Activated CD4-positive, alpha-beta T cell treated with anti-CD3 and anti-CD28 coated beads for 36 hours (primary cell): ENCODE results near the gene HOXD9. TPM values are rescaled to one million over a fixed set of nuclear protein-coding genes. Genes with fewer than 3 reads are reported as not detected.
A peak's percentile ranks its signal among the peaks of the same experiment; 100 is the strongest.

ENCODE experiments used
- ATAC-seq: fragments of 200-7000 bp; cut with Tn5 transposase; one replicate; pipeline ENCODE4 v1.10.0; 2021; ENCODE audit warnings: mild to moderate bottlenecking, moderate library complexity
- CTCF ChIA-PET: fragments of 350-600 bp; sonication (Branson Sonifier 250); formaldehyde crosslinking; loops from one replicate; lab custom pipeline; 2021; ENCODE audit warnings: antibody characterized with exemption; lab: Charles Lee
- POLR2A ChIA-PET: fragments of 350-600 bp; sonication (Branson Sonifier 250); formaldehyde crosslinking; loops from one replicate; lab custom pipeline; 2021; ENCODE audit warnings: antibody characterized with exemption, inconsistent platforms; lab: Charles Lee
- DNase-seq: peaks from one replicate; pipeline ENCODE4 v3.0.0-alpha.2; 2020
- H3K27ac Mint-ChIP-seq: one replicate; pipeline ENCODE4 v1.8.0; 2021; ENCODE audit warnings: mixed read lengths
- H3K27me3 Mint-ChIP-seq: one replicate; pipeline ENCODE4 v1.8.0; 2021; ENCODE audit warnings: mixed read lengths
- H3K36me3 Mint-ChIP-seq: one replicate; pipeline ENCODE4 v1.8.0; 2021; ENCODE audit warnings: low read depth, mixed read lengths
- H3K4me1 Mint-ChIP-seq: one replicate; pipeline ENCODE4 v1.8.0; 2021; ENCODE audit warnings: mixed read lengths
- H3K4me3 Mint-ChIP-seq: one replicate; pipeline ENCODE4 v1.8.0; 2021; ENCODE audit warnings: mild to moderate bottlenecking, moderate library complexity, mixed read lengths
- H3K9me3 Mint-ChIP-seq: one replicate; pipeline ENCODE4 v1.8.0; 2021; ENCODE audit warnings: low read depth, mixed read lengths
- intact Hi-C, 2 experiments: fragments of 100-400 bp; cut with DNase I in 1 of 2; cut with micrococcal nuclease in 1 of 2; formaldehyde crosslinking; loops; one replicate each; pipeline versions ENCODE4 v1.14.2 to v1.15.1; 2022 to 2024; cut with DNase I, micrococcal nuclease
- total RNA-seq, 2 experiments: library from RNA; stranded (reverse); gene quantifications; one replicate each; pipeline ENCODE4 v1.2.3, GENCODE V29; 2021

HOXD9 gene
- total RNA-seq, 2 experiments from 2014 or later, result not detected

GRCh38 chr2:176128172-176128981 is 5.9 kb downstream of the HOXD9 start:
- intact Hi-C loops, result loop anchor here (5.0 to 10.0 kb wide), 5 partner anchors 34 to 1794 kb away; partner anchors contain the start of gene SP9 (in 1 of the 2)
- H3K27me3 Mint-ChIP-seq, result peaks cover 74% of the 10 kb centered on the region
- H3K4me1 Mint-ChIP-seq, result peaks cover 31% of the 10 kb centered on the region
- H3K9me3 Mint-ChIP-seq, result no peaks in the 10 kb centered on the region
- ATAC-seq, result no peak
- H3K4me3 Mint-ChIP-seq, result peak overlapping the region; percentile 9
- H3K36me3 Mint-ChIP-seq, result no peaks in the 10 kb centered on the region
- DNase-seq, result peak; percentile 18
- ChIA-PET CTCF (interaction anchor here (0.6 to 4.2 kb wide), 22 partner anchors 12 to 1167 kb away, joined by 3 to 68 read pairs (median 6); no protein-coding TSS in a partner anchor), POLR2A (no interaction called here)
- H3K27ac Mint-ChIP-seq, result no peak overlapping the region

- DNase-seq (peak; percentile 52), ATAC-seq (no peak)
- intact Hi-C loops, result loop anchor here (5.0 to 10.0 kb wide), 5 partner anchors 33 to 1794 kb away; partner anchors contain the start of gene SP9 (in 1 of the 2)
- ChIA-PET POLR2A (no interaction called here), CTCF (interaction anchor here (0.6 to 4.2 kb wide), 6 partner anchors 16 to 1019 kb away, joined by 3 to 68 read pairs (median 5); no protein-coding TSS in a partner anchor)
- Mint-ChIP-seq H3K27ac (no peak within 1 kb of the TSS), H3K27me3 (peaks cover 75% of the 10 kb centered on the region), H3K4me3 (peak within 1 kb of the TSS; percentile 41), H3K36me3 (no peaks in the 10 kb centered on the region), H3K4me1 (peaks cover 27% of the 10 kb centered on the region), H3K9me3 (no peaks in the 10 kb centered on the region)
Measured at GRCh38 chr2:176128982-176129796, 6.7 kb downstream of the HOXD9 start, which contains the start of gene HOXD8. Gene HOXD8 (plus strand): TSS chr2:176129705. CDS start chr2:176130367, 662 bp downstream.

DNA sequence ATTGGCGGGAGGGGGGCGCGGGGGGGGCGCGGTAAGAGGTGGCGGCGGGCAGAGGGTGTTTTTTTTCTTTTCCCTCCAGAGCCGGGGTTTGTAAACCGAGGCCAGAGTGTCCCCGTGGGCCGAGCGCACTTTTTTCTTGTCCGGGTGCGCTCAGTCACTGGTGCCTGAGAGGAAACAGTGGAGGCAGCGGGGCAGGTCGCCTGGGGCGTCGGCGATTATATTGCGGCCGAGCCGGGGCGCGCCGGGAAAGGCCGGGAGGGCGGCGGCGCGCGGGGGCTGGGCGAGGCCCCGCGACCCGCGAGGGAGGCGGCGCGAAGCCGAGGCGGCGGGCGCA is 7.3 kb downstream of the HOXD9 start:
- Mint-ChIP-seq H3K36me3 (no peaks in the 10 kb centered on the region), H3K4me3 (peak overlapping the region; percentile 41), H3K27me3 (peaks cover 74% of the 10 kb centered on the region), H3K27ac (no peak overlapping the region), H3K9me3 (no peaks in the 10 kb centered on the region), H3K4me1 (peaks cover 27% of the 10 kb centered on the region)
- ATAC-seq (no peak), DNase-seq (no peak)
- POLR2A ChIA-PET, result no interaction called here
- intact Hi-C loops, result loop anchor here (2.0 to 10.0 kb wide), 6 partner anchors 33 to 1795 kb away; partner anchors contain the start of gene SP9 (in 1 of the 2)
- CTCF ChIA-PET, result interaction anchor here (1.3 kb wide), 1 partner anchor 15 kb away, joined by 3 read pairs; no protein-coding TSS in a partner anchor

DNA sequence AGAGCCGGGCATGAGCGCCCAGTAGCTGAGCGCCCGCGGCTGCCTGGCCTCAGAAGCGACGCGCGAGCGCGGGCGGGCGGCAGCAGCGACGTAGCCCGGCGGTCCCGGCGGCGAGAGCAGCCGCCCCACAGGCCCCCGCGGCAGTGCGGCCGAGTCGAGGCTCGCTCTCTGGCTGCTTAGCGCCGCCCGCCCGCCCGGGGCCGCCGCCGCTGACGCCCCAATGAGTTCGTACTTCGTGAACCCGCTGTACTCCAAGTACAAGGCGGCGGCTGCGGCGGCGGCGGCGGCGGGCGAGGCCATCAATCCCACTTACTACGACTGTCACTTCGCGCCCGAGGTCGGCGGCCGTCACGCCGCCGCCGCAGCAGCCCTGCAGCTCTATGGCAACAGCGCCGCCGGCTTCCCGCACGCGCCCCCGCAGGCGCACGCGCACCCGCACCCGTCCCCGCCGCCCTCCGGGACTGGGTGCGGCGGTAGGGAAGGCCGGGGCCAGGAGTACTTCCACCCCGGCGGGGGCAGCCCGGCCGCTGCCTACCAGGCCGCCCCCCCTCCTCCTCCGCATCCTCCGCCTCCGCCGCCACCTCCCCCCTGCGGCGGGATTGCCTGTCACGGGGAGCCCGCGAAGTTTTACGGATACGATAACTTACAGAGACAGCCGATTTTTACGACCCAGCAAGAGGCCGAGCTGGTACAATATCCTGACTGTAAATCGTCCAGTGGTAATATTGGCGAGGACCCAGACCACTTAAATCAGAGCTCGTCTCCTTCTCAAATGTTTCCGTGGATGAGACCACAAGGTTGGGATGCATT is 7.8 kb downstream of the HOXD9 start:
- H3K4me1 Mint-ChIP-seq, result peaks cover 27% of the 10 kb centered on the region
- DNase-seq (peak; percentile 54), ATAC-seq (peak; percentile 34)
- no peak overlapping the region for H3K27ac Mint-ChIP-seq
- no peaks in the 10 kb centered on the region for H3K9me3 Mint-ChIP-seq
- POLR2A ChIA-PET, result no interaction called here
- H3K27me3 Mint-ChIP-seq, result peaks cover 76% of the 10 kb centered on the region
- H3K4me3 Mint-ChIP-seq, result peak overlapping the region; percentile 41
- CTCF ChIA-PET, result interaction anchor here (0.9 to 3.0 kb wide), 5 partner anchors 10 to 508 kb away, joined by 3 to 14 read pairs (median 7); no protein-coding TSS in a partner anchor
- H3K36me3 Mint-ChIP-seq, result no peaks in the 10 kb centered on the region
- intact Hi-C loops, result loop anchor here in 1 of 2 experiments (2.0 kb wide), 1 partner anchor 140 kb away; no protein-coding TSS in a partner anchor

- Mint-ChIP-seq H3K36me3 (no peaks in the 10 kb centered on the region), H3K4me1 (peaks cover 36% of the 10 kb centered on the region), H3K27ac (no peak overlapping the region), H3K4me3 (peak overlapping the region; percentile 41), H3K27me3 (peaks cover 76% of the 10 kb centered on the region), H3K9me3 (no peaks in the 10 kb centered on the region)
- ChIA-PET CTCF (interaction anchor here (0.9 to 3.0 kb wide), 8 partner anchors 9 to 521 kb away, joined by 3 to 14 read pairs (median 6); no protein-coding TSS in a partner anchor), POLR2A (no interaction called here)
- no peak for DNase-seq
- intact Hi-C loops, result loop anchor here in 1 of 2 experiments (2.0 kb wide), 1 partner anchor 140 kb away; no protein-coding TSS in a partner anchor
- ATAC-seq, result no peak
Measured at GRCh38 chr2:176130957-176131847, 8.7 kb downstream of the HOXD9 start.

- intact Hi-C loops, result loop anchor here in 1 of 2 experiments (2.0 kb wide), 1 partner anchor 139 kb away; no protein-coding TSS in a partner anchor
- CTCF ChIA-PET, result interaction anchor here (0.9 to 3.0 kb wide), 7 partner anchors 8 to 520 kb away, joined by 3 to 14 read pairs (median 7); no protein-coding TSS in a partner anchor
Measured at GRCh38 chr2:176131848-176132158, 9.3 kb downstream of the HOXD9 start.

DNA sequence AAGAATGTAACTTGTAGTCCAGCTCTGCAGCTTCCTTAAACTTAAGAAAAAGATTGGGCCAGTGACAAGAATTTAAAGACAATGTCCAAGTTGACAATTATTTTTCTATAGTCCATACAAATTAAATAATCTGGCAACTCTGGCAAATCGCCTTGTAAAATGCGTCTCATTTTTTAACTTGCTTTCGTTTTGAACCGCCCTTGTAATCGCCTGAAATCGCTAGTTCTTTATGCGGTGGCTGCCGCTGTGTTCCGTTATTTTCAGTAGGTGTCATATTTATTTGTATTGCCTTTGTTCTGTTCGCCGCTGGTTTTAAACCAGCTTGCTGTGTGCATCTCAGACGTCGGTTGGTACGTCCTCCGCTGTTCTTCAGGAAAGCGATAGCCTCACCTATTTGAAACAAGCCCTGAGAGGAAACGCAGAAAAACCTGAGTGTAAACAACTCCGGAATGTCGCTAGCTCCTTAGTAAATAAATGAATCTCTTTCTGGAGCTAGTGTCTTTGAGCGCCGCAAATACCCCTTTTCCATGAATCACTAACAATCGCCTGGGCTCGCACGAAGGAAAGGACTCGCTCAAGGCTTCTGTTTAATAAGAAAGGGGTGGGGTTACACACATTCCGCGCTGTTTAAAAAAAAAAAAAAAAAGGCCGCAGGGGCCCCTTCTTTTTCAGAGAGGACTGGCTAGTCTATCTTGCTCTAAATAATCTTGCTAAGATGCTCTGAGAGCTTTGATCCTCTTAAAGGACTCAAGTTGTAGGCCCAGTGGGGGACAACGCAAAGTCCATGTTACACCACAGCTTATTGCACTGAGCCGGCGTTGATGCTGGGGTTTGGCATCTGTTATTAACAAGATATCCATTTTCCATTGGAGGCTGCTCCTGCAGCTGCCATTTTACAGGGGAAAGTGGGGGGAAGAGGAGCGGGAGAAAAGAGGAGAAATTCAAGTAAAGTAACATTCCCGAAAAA is 10.0 kb downstream of the HOXD9 start:
- ChIA-PET POLR2A (interaction anchor here (0.7 kb wide), 1 partner anchor 800 kb away, joined by 7 read pairs; no protein-coding TSS in a partner anchor), CTCF (interaction anchor here (0.9 to 3.0 kb wide), 11 partner anchors 8 to 1016 kb away, joined by 3 to 14 read pairs (median 5); partner anchors contain the start of gene HOXD9)
- Mint-ChIP-seq H3K4me1 (peaks cover 35% of the 10 kb centered on the region), H3K27ac (no peak overlapping the region), H3K36me3 (no peaks in the 10 kb centered on the region), H3K9me3 (no peaks in the 10 kb centered on the region), H3K27me3 (peaks cover 75% of the 10 kb centered on the region), H3K4me3 (peak overlapping the region; percentile 50)
- ATAC-seq, result no peak
- peak; percentile 26 for DNase-seq
- intact Hi-C loops, result no loop called here

More at GRCh38 chr2:176131848-176132158, 9.3 kb downstream of the HOXD9 start:
- Mint-ChIP-seq H3K9me3 (no peaks in the 10 kb centered on the region), H3K27me3 (peaks cover 75% of the 10 kb centered on the region), H3K27ac (no peak overlapping the region), H3K4me1 (peaks cover 37% of the 10 kb centered on the region), H3K36me3 (no peaks in the 10 kb centered on the region), H3K4me3 (peak overlapping the region; percentile 50)
- DNase-seq (no peak), ATAC-seq (no peak)
- POLR2A ChIA-PET, result no interaction called here

- Mint-ChIP-seq H3K4me3 (no peak overlapping the region), H3K9me3 (peaks cover 2% of the 10 kb centered on the region), H3K27ac (no peak overlapping the region), H3K27me3 (peaks cover 75% of the 10 kb centered on the region), H3K36me3 (no peaks in the 10 kb centered on the region), H3K4me1 (peaks cover 28% of the 10 kb centered on the region)
- ChIA-PET CTCF (interaction anchor here (0.9 to 3.0 kb wide), 4 partner anchors 11 to 1015 kb away, joined by 3 to 14 read pairs (median 5); partner anchors contain the start of gene HOXD9), POLR2A (no interaction called here)
- ATAC-seq (no peak), DNase-seq (no peak)
- intact Hi-C loops, result no loop called here
Measured at GRCh38 chr2:176133389-176133788, 10.9 kb downstream of the HOXD9 start.

- Mint-ChIP-seq H3K4me3 (no peak overlapping the region), H3K4me1 (peaks cover 28% of the 10 kb centered on the region), H3K27ac (no peak overlapping the region), H3K27me3 (peaks cover 76% of the 10 kb centered on the region), H3K9me3 (peaks cover 3% of the 10 kb centered on the region), H3K36me3 (no peaks in the 10 kb centered on the region)
- CTCF ChIA-PET, result interaction anchor here (1.1 kb wide), 1 partner anchor 8 kb away, joined by 4 read pairs; no protein-coding TSS in a partner anchor
- POLR2A ChIA-PET, result no interaction called here
- intact Hi-C loops, result no loop called here
- ATAC-seq, result no peak
- DNase-seq, result no peak
Measured at GRCh38 chr2:176134035-176134434, 11.5 kb downstream of the HOXD9 start.
